ENCODE data around the gene GLIS1.

GLIS1 gene

GRCh38 chr1:53716150-53716549, 22.8 kb downstream of the GLIS1 start:
- DNase-seq: no peak

DNA sequence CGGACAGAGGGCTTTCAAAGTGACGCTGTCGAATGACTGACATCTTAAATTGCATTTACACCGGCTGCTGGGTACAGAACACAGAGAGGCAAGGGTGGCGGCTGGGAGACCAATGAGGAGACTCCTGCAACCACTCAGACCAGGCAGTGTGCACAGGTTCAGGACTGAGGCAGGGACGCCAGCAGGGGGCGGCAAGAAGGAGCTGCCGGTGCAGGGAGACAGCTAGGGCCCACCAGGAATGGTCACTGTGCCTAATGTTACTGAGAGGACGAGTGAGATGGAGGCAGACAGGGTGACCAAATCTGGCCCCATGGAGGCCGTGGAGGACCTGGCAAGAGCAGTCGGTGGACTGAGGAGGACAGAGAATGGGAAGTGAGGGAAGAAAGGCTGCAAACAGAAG, 23.5 kb downstream of the GLIS1 start:
- DNase-seq: no peak

DNA sequence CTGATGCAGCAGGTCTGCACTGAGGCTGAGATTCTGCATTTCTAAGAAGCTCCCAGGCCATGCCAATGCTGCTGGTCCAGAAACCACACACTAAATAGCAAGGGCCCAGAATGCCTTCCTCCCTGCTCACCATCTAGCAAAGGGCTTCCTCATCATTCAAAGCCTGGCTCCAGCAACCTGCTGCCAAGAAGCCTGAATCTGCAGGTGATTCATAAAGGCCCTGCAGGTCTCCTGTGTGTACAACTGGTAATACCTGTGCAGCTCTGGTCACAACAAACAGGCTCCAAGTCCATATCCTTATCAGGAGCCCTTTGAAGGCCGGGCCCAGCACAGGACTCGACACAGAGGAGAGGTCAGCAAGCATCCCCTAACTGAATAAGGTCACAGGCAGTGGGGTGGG, 26.7 kb downstream of the GLIS1 start:
- no peak for DNase-seq

- DNase-seq: no peak
Measured at GRCh38 chr1:53710584-53710983, 28.4 kb downstream of the GLIS1 start.

- DNase-seq: no peak
Measured at GRCh38 chr1:53708687-53709086, 30.3 kb downstream of the GLIS1 start.

GRCh38 chr1:53706356-53706755, 32.6 kb downstream of the GLIS1 start:
- DNase-seq: no peak

GRCh38 chr1:53705446-53706096, 33.4 kb downstream of the GLIS1 start:
- DNase-seq: no peak

- DNase-seq: no peak
Measured at GRCh38 chr1:53704804-53705445, 34.0 kb downstream of the GLIS1 start.

GRCh38 chr1:53704304-53704703, 34.7 kb downstream of the GLIS1 start:
- no peak for DNase-seq

- DNase-seq: no peak
Measured at GRCh38 chr1:53703174-53703573, 35.8 kb downstream of the GLIS1 start.

GRCh38 chr1:53702341-53702740, 36.6 kb downstream of the GLIS1 start:
- no peak for DNase-seq

- DNase-seq: no peak
Measured at GRCh38 chr1:53700776-53701175, 38.2 kb downstream of the GLIS1 start.

- no peak for DNase-seq
Measured at GRCh38 chr1:53699981-53700380, 39.0 kb downstream of the GLIS1 start.

GRCh38 chr1:53698384-53698980, 40.5 kb downstream of the GLIS1 start:
- DNase-seq: no peak

GRCh38 chr1:53697721-53698383, 41.1 kb downstream of the GLIS1 start:
- no peak for DNase-seq

DNA sequence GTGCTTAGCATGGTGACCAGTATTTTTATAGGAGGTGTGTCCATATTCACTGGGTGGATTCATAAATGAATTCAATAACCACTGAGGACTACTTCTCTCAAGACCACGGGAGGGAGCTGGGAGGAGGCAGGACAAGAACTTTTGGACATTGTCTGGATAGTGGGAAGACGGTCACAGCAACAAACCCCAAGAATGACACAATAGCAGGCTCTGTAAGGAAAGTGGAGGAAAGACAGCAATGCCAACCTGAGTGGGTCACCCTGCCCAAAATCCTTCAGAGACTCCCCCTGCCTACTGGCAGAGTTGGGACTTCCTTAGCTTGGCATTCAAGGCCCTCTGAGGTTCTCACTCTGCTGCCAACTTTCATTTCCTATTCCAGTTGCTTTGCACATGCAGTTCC, 42.0 kb downstream of the GLIS1 start:
- DNase-seq: no peak

DNA sequence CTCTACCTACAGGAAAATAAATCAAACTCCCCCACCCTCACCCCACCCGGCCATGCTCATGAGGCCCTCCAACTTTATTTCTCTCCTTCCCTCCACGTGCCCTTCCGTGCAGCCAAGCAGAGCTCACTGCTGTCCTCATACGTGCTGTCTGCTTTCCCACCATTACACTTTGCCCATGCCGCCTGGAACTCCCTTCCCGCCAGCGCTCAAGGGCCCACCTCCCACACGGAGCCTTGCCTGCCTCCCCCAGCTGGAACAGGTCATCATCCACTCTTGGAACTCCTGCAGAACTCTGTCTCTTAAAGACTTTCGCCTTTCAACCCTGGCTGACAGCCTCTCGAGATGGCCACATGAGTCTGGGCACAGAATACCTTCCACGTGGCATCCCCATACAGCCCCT, 42.4 kb downstream of the GLIS1 start:
- DNase-seq: no peak

- no peak for DNase-seq
Measured at GRCh38 chr1:53696051-53696450, 42.9 kb downstream of the GLIS1 start.

DNA sequence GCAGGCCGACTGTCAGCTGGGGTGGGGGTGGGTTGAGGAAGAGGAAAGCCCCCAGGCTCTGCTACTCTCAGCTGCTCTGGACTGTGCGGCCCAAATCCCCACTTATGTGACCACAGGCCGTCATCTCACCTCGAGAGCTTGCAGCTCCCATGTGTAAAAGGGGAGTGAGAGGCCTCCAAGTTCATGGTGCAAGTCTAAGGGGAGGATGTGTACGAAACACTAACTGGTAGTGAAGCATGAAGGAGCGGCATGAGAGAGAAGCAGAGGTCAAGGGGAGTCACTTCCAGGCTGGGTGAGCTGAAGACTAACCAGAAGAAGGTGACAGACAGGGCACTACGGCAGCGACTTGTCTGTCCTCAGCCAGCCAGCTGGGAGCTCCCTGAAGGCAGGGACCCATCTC, 43.8 kb downstream of the GLIS1 start:
- no peak for DNase-seq

DNA sequence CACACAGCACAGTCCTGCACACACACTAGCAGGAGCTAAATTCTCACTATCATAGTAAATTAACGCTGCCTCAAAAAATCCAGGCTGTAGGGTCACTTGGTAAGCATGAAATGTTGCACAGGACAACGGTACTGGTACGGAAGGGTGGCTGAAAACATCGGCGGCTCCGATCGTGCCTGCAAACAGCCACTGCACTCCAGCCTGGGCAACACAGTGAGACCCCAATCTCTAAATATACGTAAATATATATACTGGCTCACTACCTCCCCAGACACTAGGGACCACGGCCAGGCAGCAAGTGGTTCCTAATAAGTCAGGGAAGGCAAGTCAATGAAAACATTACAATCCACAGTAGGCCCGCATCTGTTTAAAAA, 44.3 kb downstream of the GLIS1 start:
- DNase-seq: no peak

DNA sequence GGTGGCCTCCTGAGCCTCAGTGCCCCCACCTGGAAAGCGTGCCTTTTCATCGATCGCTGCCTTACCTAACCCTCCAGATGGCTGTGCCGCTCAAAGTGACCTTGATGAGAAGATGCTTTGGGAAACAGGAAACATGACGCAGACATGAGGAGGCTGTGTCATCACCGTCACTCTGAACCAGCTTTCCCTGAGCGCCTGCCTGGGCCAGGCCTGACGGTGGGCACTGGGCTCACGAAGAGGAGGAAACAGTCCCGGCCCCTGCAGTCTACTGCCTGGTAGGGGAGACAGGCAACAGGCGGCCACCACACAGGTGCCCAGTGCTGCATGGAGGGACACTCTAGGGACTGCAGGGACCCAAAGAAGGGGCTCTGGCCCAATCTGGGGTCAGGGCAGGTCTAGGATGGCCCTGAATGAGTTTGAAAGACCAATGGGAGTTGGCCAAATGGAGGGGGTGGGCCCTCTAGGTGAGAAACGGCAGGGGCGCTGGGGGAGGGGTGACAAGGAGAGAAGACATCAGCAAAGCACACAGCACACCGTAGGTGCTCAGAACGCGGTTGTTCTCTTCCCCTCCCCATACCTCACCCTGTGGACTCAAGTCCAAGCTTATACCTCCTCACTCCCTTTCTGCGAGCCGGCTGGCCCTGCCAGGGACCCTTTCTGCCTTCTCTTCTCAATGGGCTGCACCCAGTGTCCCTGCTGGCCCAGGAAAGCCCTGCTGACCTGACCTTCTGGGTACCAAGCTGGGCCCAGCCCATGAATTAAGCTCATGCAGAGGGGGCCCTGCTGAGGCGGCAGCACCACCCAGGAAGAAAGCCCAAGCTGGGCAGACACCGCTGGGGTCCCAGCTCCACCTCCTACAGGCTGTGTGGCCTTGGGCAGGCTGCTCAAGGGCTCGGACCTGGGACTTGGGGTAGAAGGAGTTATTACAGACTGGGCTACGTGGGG, 44.9 kb downstream of the GLIS1 start:
- DNase-seq: no peak

GRCh38 chr1:53693339-53693738, 45.6 kb downstream of the GLIS1 start:
- no peak for DNase-seq

DNA sequence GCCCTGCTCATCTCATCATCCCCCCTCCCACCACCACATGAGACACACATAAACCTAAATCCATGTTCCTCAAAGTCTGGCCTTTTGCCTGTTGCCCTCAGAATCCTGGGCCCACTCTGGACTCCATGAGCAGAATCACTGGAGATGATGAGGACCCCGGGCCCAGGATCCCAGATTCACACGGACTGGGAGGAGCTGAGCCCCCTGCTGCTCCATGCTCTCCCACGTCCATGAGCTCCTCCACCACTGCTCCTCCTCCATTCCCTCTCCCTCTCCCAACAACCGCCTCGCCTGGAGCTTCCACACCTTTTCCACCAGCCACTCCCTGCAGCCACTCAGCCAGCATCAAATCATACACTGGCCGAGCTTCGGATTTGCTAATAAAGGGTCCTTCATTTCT, 47.6 kb downstream of the GLIS1 start:
- DNase-seq: no peak

All from midbrain (tissue), 1 donor.